ENCODE results near the gene PRRC2A. TPM values are rescaled to one million over a fixed set of nuclear protein-coding genes. Genes with fewer than 3 reads are reported as not detected.

PRRC2A gene
- total RNA-seq, 8 experiments from 2014 or later = 53.2 to 259 (median 92.0) TPM

GRCh38 chr6:31633447-31633846 lies 12.9 kb downstream of the PRRC2A start:
- peak overlapping the region in 1 of 2 donors; percentile 77 for H3K27ac ChIP-seq

DNA sequence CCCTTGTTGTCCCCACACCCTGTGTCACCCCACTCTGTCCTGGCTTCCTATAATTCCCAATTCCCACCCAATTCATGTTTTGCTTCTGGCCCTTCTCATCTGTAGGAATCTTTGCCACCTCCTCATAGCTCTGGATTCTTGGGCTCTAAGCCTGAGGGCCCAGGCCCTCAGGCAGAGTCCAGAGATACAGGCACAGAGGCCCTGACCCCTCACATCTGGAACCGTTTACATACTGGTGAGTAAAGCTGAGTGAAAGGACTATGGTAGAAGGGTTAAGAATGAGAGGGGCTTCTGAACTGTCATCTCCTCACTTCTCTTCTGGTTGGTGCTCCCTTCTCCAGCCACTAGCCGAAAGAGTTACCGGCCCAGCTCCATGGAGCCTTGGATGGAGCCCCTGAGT lies 13.6 kb downstream of the PRRC2A start:
- 80 to 100% (median 93%) methylated on average over 1 to 3 of the region's 3 CpGs; no CpG with 5 or more reads in 5 of the 10 experiments for WGBS, 10 experiments

More at GRCh38 chr6:31633447-31633846, 12.9 kb downstream of the PRRC2A start:
- ATAC-seq (replicated peaks in 6 of 8) = no peak
- H3K4me3 ChIP-seq = no peak overlapping the region
- 80 to 100% (median 92%) methylated on average over 1 to 5 of the region's 7 CpGs; no CpG with 5 or more reads in 7 of the 10 experiments for WGBS, 10 experiments
- H3K4me1 ChIP-seq (replicated peaks in 1 of 2) = peaks cover 0 to 5% of the 10 kb centered on the region in 2 donors
- in situ Hi-C loops (cut with MboI; ENCODE audit: low pct_unique_long_range_greater_than_20kb in 2 of 9, low sequenced_read_pairs in 9 of 9, unreplicated experiment in 9 of 9) = no loop called here

DNA sequence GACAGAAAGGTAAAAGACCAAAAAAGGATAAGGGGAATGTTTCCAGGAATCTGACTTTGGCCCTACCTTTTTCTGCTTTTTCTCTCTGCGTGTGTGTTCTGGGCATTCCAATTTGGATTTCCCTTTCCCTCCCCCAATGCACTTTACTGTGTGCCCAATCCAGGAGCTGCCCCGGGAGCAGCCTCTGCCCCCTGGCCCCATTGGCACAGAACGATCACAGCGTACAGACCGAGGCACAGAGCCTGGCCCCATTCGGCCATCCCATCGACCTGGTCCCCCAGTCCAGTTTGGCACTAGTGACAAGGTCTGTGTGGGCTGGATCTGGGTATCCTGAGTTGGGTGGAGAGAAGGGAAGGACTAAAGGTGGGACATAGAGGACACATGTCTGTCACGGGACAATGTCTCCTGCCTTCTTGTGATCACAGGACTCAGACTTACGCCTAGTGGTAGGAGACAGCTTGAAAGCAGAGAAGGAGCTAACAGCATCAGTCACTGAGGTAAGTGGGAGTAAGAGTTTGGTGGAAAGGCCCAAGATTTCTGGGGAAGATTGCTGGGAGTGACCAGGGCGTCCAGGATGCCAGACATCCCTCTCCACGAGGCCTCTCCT lies 14.6 kb downstream of the PRRC2A start:
- Histone ChIP-seq H3K4me1 (replicated peaks in 1 of 2) (peaks cover 0 to 5% of the 10 kb centered on the region in 2 donors), H3K4me3 (no peak overlapping the region), H3K27ac (no peak overlapping the region)
- ATAC-seq (replicated peaks in 6 of 8) = no peak
- in situ Hi-C loops (cut with MboI; ENCODE audit: low pct_unique_long_range_greater_than_20kb in 2 of 9, low sequenced_read_pairs in 9 of 9, unreplicated experiment in 9 of 9) = no loop called here
- 73 to 100% (median 96%) methylated on average over 2 to 7 of the region's 11 CpGs; no CpG with 5 or more reads in 5 of the 10 experiments for WGBS, 10 experiments

More for the DNA sequence above, 13.6 kb downstream of the PRRC2A start:
- ATAC-seq (replicated peaks in 6 of 8) = no peak
- no peak overlapping the region for H3K27ac ChIP-seq
- peaks cover 0 to 5% of the 10 kb centered on the region in 2 donors for H3K4me1 ChIP-seq (replicated peaks in 1 of 2)
- no peak overlapping the region for H3K4me3 ChIP-seq
- in situ Hi-C loops (cut with MboI; ENCODE audit: low pct_unique_long_range_greater_than_20kb in 2 of 9, low sequenced_read_pairs in 9 of 9, unreplicated experiment in 9 of 9) = no loop called here

DNA sequence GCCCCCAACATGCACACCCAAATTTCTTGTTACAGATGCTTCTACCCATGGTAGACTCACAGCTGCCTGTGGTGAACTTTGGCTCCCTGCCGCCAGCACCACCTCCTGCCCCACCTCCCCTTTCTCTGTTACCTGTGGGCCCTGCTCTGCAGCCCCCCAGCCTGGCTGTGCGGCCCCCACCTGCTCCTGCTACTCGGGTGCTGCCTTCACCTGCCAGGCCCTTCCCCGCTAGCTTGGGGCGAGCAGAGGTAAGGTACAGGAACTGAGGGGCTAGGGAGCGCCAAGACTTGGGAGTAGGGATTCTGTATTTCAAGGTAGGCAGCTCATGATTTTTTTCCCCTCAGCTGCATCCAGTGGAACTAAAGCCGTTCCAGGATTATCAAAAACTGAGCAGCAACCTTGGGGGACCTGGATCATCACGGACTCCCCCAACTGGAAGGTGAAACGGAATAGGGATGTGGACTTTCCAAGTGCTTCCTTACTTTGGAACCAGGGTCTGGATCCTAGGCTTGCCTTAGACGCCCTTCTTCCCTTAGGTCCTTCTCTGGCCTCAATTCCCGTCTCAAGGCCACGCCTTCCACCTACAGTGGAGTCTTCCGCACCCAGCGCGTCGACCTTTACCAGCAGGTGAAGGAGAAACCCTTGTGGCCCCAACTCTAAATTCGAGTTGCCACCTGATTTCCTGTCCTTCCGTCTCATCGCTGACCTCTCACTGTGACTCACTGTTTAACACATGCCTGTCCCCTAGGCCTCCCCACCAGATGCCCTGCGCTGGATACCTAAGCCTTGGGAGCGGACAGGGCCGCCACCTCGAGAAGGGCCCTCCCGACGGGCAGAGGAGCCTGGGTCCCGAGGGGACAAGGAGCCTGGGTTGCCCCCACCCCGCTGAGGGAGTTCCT lies 16.4 kb downstream of the PRRC2A start:
- no peak overlapping the region for H3K27ac ChIP-seq
- no peak overlapping the region for H3K4me3 ChIP-seq
- in situ Hi-C loops (cut with MboI; ENCODE audit: low pct_unique_long_range_greater_than_20kb in 2 of 9, low sequenced_read_pairs in 9 of 9, unreplicated experiment in 9 of 9) = no loop called here
- WGBS, 10 experiments = 50 to 100% (median 90%) methylated on average over 1 to 15 of the region's 27 CpGs; no CpG with 5 or more reads in 3 of the 10 experiments
- ATAC-seq (replicated peaks in 6 of 8) = peak in 4 of 8 experiments; percentile 12 to 21 (median 16)
- peaks cover 0 to 5% of the 10 kb centered on the region in 2 donors for H3K4me1 ChIP-seq (replicated peaks in 1 of 2)

DNA sequence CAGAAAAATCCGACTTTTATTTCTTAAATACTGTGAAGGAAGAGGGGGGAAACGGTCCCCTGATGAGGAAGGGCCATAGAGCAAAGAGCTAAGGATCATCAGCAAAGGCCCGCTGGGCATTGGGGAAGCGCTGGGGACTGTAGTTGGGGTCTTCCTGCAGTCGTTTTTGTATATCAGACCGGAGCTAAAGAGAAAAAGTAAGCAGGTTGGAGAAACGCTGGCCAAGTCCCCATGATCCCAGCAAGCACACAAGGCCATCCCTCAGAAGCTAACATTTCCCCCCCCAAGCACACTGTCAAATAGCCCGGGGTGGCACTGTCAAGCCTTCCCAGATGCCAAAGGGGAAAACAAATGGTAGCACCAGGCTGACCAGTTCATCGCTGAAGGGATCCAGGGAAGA lies 18.5 kb downstream of the PRRC2A start:
- H3K4me3 ChIP-seq = no peak overlapping the region
- no peak overlapping the region for H3K27ac ChIP-seq
- 40 to 100% (median 87%) methylated on average over 1 to 8 of the region's 9 CpGs; no CpG with 5 or more reads in 1 of the 10 experiments for WGBS, 10 experiments
- ATAC-seq (replicated peaks in 6 of 8) = peak in 3 of 8 experiments; percentile 5 to 8 (median 6)
- in situ Hi-C loops (cut with MboI; ENCODE audit: low pct_unique_long_range_greater_than_20kb in 2 of 9, low sequenced_read_pairs in 9 of 9, unreplicated experiment in 9 of 9) = no loop called here
- H3K4me1 ChIP-seq (replicated peaks in 1 of 2) = no peaks in the 10 kb centered on the region

DNA sequence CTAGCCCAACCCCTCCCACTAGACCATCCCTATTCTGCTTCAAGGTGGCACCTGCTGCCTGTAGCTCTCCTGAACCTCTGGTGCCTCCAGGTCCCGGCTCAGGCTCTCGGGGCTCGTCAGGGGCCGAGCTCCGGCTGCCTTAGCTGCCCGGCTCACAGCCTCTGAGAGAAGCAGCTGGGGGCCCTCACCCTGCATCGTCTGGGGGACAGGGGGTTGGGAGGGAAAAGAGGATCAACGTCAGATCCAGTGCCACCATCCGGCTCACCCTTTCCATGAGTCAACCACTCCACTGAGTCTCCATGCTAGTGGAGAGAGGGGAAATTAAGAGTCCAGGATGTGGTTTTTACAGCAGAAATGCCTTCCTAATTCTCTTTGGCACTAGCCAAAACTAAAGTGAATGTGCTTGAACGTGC lies 18.9 kb downstream of the PRRC2A start:
- WGBS, 10 experiments = 0 to 100% (median 49%) methylated on average over 1 to 3 of the region's 10 CpGs; no CpG with 5 or more reads in 4 of the 10 experiments
- no peak overlapping the region for H3K4me3 ChIP-seq
- in situ Hi-C loops (cut with MboI; ENCODE audit: low pct_unique_long_range_greater_than_20kb in 2 of 9, low sequenced_read_pairs in 9 of 9, unreplicated experiment in 9 of 9) = no loop called here
- ATAC-seq (replicated peaks in 6 of 8) = peak in 7 of 8 experiments; percentile 5 to 25 (median 10)
- H3K27ac ChIP-seq = no peak overlapping the region
- H3K4me1 ChIP-seq (replicated peaks in 1 of 2) = no peaks in the 10 kb centered on the region

DNA sequence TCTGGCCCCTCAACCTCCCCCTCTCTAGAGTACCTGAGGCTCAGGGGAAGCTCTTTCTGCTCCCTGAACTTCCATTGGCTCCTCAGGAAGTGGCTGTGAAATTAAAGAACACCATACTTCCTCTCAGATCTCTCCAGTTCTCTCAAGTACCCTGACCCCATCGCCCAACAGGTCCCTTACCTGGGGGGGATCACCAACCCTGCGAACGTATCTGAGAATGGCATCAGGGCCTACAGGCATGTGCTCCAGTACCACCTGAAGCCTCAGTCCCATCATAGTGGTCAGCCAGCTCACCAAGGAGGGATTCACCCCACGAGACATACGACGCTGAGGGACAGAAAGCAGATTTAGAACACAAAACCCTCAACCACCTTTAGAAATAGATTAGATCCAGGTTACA lies 20.1 kb downstream of the PRRC2A start:
- in situ Hi-C loops (cut with MboI; ENCODE audit: low pct_unique_long_range_greater_than_20kb in 2 of 9, low sequenced_read_pairs in 9 of 9, unreplicated experiment in 9 of 9) = no loop called here
- WGBS, 10 experiments = 67 to 100% (median 94%) methylated on average over 1 to 6 of the region's 6 CpGs; no CpG with 5 or more reads in 2 of the 10 experiments
- H3K27ac ChIP-seq = no peak overlapping the region
- no peaks in the 10 kb centered on the region for H3K4me1 ChIP-seq (replicated peaks in 1 of 2)
- H3K4me3 ChIP-seq = no peak overlapping the region
- ATAC-seq (replicated peaks in 6 of 8) = peak in 1 of 8 experiments; percentile 1

GRCh38 chr6:31641370-31641769 lies 20.9 kb downstream of the PRRC2A start:
- Histone ChIP-seq H3K27ac (no peak overlapping the region), H3K4me1 (replicated peaks in 1 of 2) (no peaks in the 10 kb centered on the region), H3K4me3 (no peak overlapping the region)
- ATAC-seq (replicated peaks in 6 of 8) = no peak
- in situ Hi-C loops (cut with MboI; ENCODE audit: low pct_unique_long_range_greater_than_20kb in 2 of 9, low sequenced_read_pairs in 9 of 9, unreplicated experiment in 9 of 9) = no loop called here
- 33 to 100% (median 97%) methylated on average over 1 to 4 of the region's 4 CpGs; no CpG with 5 or more reads in 3 of the 10 experiments for WGBS, 10 experiments

- 80 to 100% (median 95%) methylated on average over 1 to 5 of the region's 6 CpGs; no CpG with 5 or more reads in 4 of the 10 experiments for WGBS, 10 experiments
- H3K4me3 ChIP-seq = no peak overlapping the region
- no peak overlapping the region for H3K27ac ChIP-seq
- no peak for ATAC-seq (replicated peaks in 6 of 8)
- in situ Hi-C loops (cut with MboI; ENCODE audit: low pct_unique_long_range_greater_than_20kb in 2 of 9, low sequenced_read_pairs in 9 of 9, unreplicated experiment in 9 of 9) = no loop called here
- no peaks in the 10 kb centered on the region for H3K4me1 ChIP-seq (replicated peaks in 1 of 2)
Measured at GRCh38 chr6:31642798-31643570, 22.5 kb downstream of the PRRC2A start.

DNA sequence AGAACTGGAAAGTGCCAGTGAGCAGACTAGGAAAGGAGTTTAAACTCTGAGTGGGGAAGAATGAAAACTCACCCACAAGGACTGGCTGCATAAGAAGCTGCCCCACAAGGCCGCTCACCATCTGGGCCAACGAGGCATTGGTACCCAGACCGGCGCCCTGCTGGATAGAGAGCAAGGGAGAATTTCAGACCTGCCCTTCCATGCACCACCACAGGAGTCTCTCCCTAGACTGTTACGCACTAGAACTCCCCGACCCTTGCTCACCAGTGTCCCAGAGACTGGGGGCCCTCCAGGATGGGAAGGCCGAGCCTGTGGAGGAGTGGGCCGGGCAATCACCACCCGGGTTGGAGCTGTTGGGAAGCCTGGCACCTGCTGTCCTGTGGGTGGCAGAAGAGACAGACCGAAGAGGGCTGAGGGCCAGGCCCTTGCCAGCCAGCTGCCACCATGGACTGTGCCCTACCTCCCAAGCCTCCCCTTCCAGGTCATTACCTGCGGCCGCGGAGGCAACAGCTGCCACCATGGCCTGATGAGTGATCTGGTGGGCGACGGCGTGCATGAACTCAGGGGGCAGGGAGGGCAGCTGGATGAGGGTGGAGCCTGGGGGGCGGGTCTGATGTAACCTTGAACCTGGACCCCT lies 23.4 kb downstream of the PRRC2A start:
- ATAC-seq (replicated peaks in 6 of 8) = peak in 2 of 8 experiments; percentile 7 to 9
- 70 to 100% (median 93%) methylated on average over 1 to 5 of the region's 17 CpGs; no CpG with 5 or more reads in 4 of the 10 experiments for WGBS, 10 experiments
- no peak overlapping the region for H3K27ac ChIP-seq
- no peak overlapping the region for H3K4me3 ChIP-seq
- no peaks in the 10 kb centered on the region for H3K4me1 ChIP-seq (replicated peaks in 1 of 2)
- in situ Hi-C loops (cut with MboI; ENCODE audit: low pct_unique_long_range_greater_than_20kb in 2 of 9, low sequenced_read_pairs in 9 of 9, unreplicated experiment in 9 of 9) = no loop called here

- Histone ChIP-seq H3K4me1 (replicated peaks in 1 of 2) (peaks cover under 1 to 4% of the 10 kb centered on the region in 2 donors), H3K4me3 (no peak overlapping the region), H3K27ac (no peak overlapping the region)
- no peak for ATAC-seq (replicated peaks in 6 of 8)
- in situ Hi-C loops (cut with MboI; ENCODE audit: low pct_unique_long_range_greater_than_20kb in 2 of 9, low sequenced_read_pairs in 9 of 9, unreplicated experiment in 9 of 9) = no loop called here
- WGBS, 10 experiments = 90 to 100% (median 94%) methylated on average over 2 to 4 of the region's 9 CpGs; no CpG with 5 or more reads in 5 of the 10 experiments
Measured at GRCh38 chr6:31645325-31645724, 24.8 kb downstream of the PRRC2A start.

DNA sequence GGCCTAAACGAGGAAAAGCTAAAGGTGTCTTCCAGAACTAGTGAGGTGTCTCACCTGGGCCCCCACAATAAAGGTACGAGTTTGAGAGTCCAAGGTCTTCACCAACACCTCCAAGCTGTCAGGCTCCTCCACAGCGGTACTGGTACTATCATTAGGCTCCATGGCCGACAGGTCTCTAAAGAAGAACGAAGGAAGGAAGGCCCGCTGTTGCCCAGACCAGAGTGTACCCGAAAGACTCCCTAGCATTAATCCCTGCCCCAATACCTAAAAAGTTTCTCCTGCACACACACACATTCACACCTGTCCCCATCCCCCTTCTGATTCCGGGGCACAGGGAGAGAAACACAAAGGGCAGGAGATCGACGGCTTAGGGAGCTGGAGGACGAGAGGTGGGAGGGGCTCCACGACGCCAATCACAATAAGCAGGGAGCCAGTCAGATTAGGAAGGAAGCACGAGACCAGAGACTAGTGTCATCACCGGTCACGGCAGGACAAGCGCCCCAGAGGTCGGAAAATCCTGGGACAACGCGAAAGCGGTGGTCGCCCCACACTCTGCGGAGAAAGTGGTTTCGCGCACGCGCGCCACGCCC lies 31.2 kb downstream of the PRRC2A start:
- peak overlapping the region; percentile 64 to 89 (median 78) for H3K4me3 ChIP-seq
- H3K27ac ChIP-seq = peak overlapping the region; percentile 99
- in situ Hi-C loops (cut with MboI; ENCODE audit: low pct_unique_long_range_greater_than_20kb in 2 of 9, low sequenced_read_pairs in 9 of 9, unreplicated experiment in 9 of 9) = loop anchor here in 1 of 9 experiments (25.0 kb wide), 1 partner anchor 186 kb away; the partner anchor contains the start of gene HSPA1B
- peak; percentile 59 to 83 (median 78) for ATAC-seq (replicated peaks in 6 of 8)
- peaks cover 14 to 19% of the 10 kb centered on the region in 2 donors for H3K4me1 ChIP-seq (replicated peaks in 1 of 2)
- 0 to 20% (median 2%) methylated on average over 1 to 12 of the region's 29 CpGs; no CpG with 5 or more reads in 2 of the 10 experiments for WGBS, 10 experiments

Data from motor neuron (in vitro differentiated cells).